CD4-positive, alpha-beta T cell (primary cell): ENCODE data around the gene CAMKK1. TPM values are rescaled to one million over a fixed set of nuclear protein-coding genes. Genes with fewer than 3 reads are reported as not detected.

Source experiments
- ATAC-seq: fragments of 200-7000 bp; cut with Tn5 transposase; one replicate; pipeline ENCODE4 v1.10.0; 2022; ENCODE audit warnings: mild to moderate bottlenecking; ENCODE audit not compliant: poor library complexity
- CTCF ChIA-PET: fragments of 350-600 bp; sonication (Branson Sonifier 250); formaldehyde crosslinking; loops from one replicate; lab custom pipeline; 2021; ENCODE audit warnings: antibody characterized with exemption, inconsistent platforms; lab: Charles Lee
- POLR2A ChIA-PET: fragments of 350-600 bp; sonication (Branson Sonifier 250); formaldehyde crosslinking; loops from one replicate; lab custom pipeline; 2021; ENCODE audit warnings: antibody characterized with exemption, inconsistent platforms; lab: Charles Lee
- DNase-seq, 14 experiments: peaks; one replicate each; pipeline ENCODE4 v3.0.0-alpha.2; 2013 to 2020; ENCODE audit warnings: mixed read lengths in 2 of 14
- H3K27ac ChIP-seq, 2 donors: one replicate each; pipeline versions ENCODE4 v1.5.1 to v1.7.0; 2013; ENCODE audit warnings: low read length in 2 of 2, low read depth in 1 of 2, mild to moderate bottlenecking in 1 of 2
- H3K27me3 ChIP-seq, 2 experiments: 1 replicate in 1 of 2; 2 replicates in 1 of 2; pipeline versions ENCODE4 v1.6.1 to v1.7.0; 2013; ENCODE audit warnings: low read length in 2 of 2, control low read depth in 1 of 2, mild to moderate bottlenecking in 1 of 2, moderate library complexity in 1 of 2; ENCODE audit not compliant: insufficient read depth in 2 of 2, control insufficient read depth in 1 of 2
- H3K36me3 ChIP-seq: one replicate; pipeline ENCODE4 v1.6.1; 2013; ENCODE audit warnings: low read length, control low read depth; ENCODE audit not compliant: insufficient read depth
- H3K4me1 ChIP-seq: one replicate; pipeline ENCODE4 v1.6.1; 2013; ENCODE audit warnings: low read length, control low read depth; ENCODE audit not compliant: insufficient read depth
- H3K4me3 ChIP-seq: one replicate; pipeline ENCODE4 v1.5.1; 2013; ENCODE audit warnings: mild to moderate bottlenecking, low read length, moderate library complexity
- H3K9me3 ChIP-seq, 2 experiments: 1 replicate in 1 of 2; 2 replicates in 1 of 2; pipeline versions ENCODE4 v1.6.1 to v1.7.0; 2013; ENCODE audit warnings: low read length in 2 of 2, mild to moderate bottlenecking in 2 of 2, control low read depth in 1 of 2, moderate library complexity in 1 of 2; ENCODE audit not compliant: control insufficient read depth in 1 of 2, insufficient read depth in 1 of 2
- H3K27ac Mint-ChIP-seq: one replicate; pipeline ENCODE4 v1.8.0; 2020; ENCODE audit warnings: mixed read lengths
- H3K27me3 Mint-ChIP-seq: one replicate; pipeline ENCODE4 v1.8.0; 2021; ENCODE audit warnings: mixed read lengths
- H3K36me3 Mint-ChIP-seq: one replicate; pipeline ENCODE4 v1.8.0; 2021; ENCODE audit warnings: low read depth, mixed read lengths
- H3K4me1 Mint-ChIP-seq: one replicate; pipeline ENCODE4 v1.8.0; 2021; ENCODE audit warnings: low read depth, mixed read lengths
- H3K4me3 Mint-ChIP-seq: one replicate; pipeline ENCODE4 v1.8.0; 2020; ENCODE audit warnings: mild to moderate bottlenecking, mixed read lengths
- H3K9me3 Mint-ChIP-seq: one replicate; pipeline ENCODE4 v1.8.0; 2020; ENCODE audit warnings: mixed read lengths
- CTCF ChIP-seq: fragments of 200-600 bp; IDR thresholded peaks from one replicate; pipeline ENCODE4 v1.8.0; 2022; ENCODE audit warnings: antibody characterized with exemption, mild to moderate bottlenecking
- intact Hi-C, 2 experiments: fragments of 100-400 bp; cut with DNase I in 1 of 2; cut with micrococcal nuclease in 1 of 2; formaldehyde crosslinking; loops; one replicate each; pipeline versions ENCODE4 v1.15.1 to v1.9.0; 2023 to 2025; cut with DNase I, micrococcal nuclease
- total RNA-seq, 174 experiments: library from RNA in 2 of 174; stranded (reverse) in 2 of 174; gene quantifications; one replicate each; pipeline ENCODE4 v1.2.3 and lab custom pipeline; 2021 to 2026

The CAMKK1 gene
- total RNA-seq, 2 experiments from 2014 or later = 4.8 to 4.9 TPM

DNA sequence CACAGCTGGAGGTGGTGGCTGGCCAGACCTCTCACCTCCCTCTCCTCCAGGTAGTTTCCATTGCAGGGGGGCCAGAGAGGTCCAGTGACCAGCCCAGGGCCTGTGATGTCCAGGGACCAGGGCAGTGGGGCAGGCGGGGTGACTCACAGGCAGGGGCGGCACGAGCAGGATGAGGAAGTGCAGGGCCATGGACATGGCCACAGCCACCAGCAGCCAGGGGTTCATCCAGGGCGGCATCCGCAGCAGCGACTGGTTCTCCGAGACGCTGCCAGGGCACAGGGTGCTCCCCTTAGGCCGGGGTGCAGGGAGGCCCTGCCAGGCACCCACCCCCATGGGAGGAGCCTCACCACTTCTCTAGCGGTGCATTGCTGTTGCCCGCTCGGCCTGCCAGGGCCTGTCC is 36.3 kb upstream of the CAMKK1 start:
- ChIA-PET POLR2A (interaction anchor here (0.6 kb wide), 1 partner anchor 437 kb away, joined by 3 read pairs; no protein-coding TSS in a partner anchor), CTCF (interaction anchor here (1.6 kb wide), 1 partner anchor 16 kb away, joined by 3 read pairs; no protein-coding TSS in a partner anchor)
- ATAC-seq = no peak
- no peaks in the 10 kb centered on the region for H3K9me3 Mint-ChIP-seq
- no peak for DNase-seq
- no peak overlapping the region for H3K4me3 Mint-ChIP-seq
- Histone ChIP-seq H3K36me3 (peaks cover 75% of the 10 kb centered on the region), H3K9me3 (no peaks in the 10 kb centered on the region), H3K27ac (peak overlapping the region in 1 of 2 donors; percentile 35), H3K27me3 (no peaks in the 10 kb centered on the region), H3K4me3 (no peak overlapping the region), H3K4me1 (no peaks in the 10 kb centered on the region)
- no peaks in the 10 kb centered on the region for H3K27me3 Mint-ChIP-seq
- peaks cover 82% of the 10 kb centered on the region for H3K36me3 Mint-ChIP-seq
- peak overlapping the region; percentile 33 for H3K27ac Mint-ChIP-seq
- intact Hi-C loops = no loop called here
- TF ChIP-seq CTCF = no peak
- H3K4me1 Mint-ChIP-seq = no peaks in the 10 kb centered on the region

GRCh38 chr17:3928406-3928805 is 35.6 kb upstream of the CAMKK1 start:
- DNase-seq (no peak), ATAC-seq (no peak)
- no peaks in the 10 kb centered on the region for H3K27me3 ChIP-seq
- Mint-ChIP-seq H3K36me3 (peaks cover 77% of the 10 kb centered on the region), H3K9me3 (no peaks in the 10 kb centered on the region), H3K27ac (no peak overlapping the region), H3K4me1 (no peaks in the 10 kb centered on the region), H3K4me3 (no peak overlapping the region), H3K27me3 (no peaks in the 10 kb centered on the region)
- no peak for TF ChIP-seq CTCF
- ChIA-PET CTCF (interaction anchor here (1.6 kb wide), 1 partner anchor 15 kb away, joined by 3 read pairs; no protein-coding TSS in a partner anchor), POLR2A (no interaction called here)
- H3K4me1 ChIP-seq = no peaks in the 10 kb centered on the region
- intact Hi-C loops = no loop called here
- peak overlapping the region in 1 of 2 donors; percentile 35 for H3K27ac ChIP-seq
- H3K9me3 ChIP-seq = no peaks in the 10 kb centered on the region
- no peak overlapping the region for H3K4me3 ChIP-seq
- H3K36me3 ChIP-seq = peaks cover 73% of the 10 kb centered on the region

- Mint-ChIP-seq H3K27ac (no peak overlapping the region), H3K4me3 (no peak overlapping the region), H3K36me3 (peaks cover 73% of the 10 kb centered on the region), H3K9me3 (no peaks in the 10 kb centered on the region), H3K4me1 (no peaks in the 10 kb centered on the region), H3K27me3 (no peaks in the 10 kb centered on the region)
- no peak for TF ChIP-seq CTCF
- peak overlapping the region in 1 of 2 donors; percentile 21 for H3K27ac ChIP-seq
- no peak for DNase-seq
- no peaks in the 10 kb centered on the region for H3K27me3 ChIP-seq
- no peaks in the 10 kb centered on the region for H3K4me1 ChIP-seq
- ChIA-PET CTCF (interaction anchor here (1.6 kb wide), 1 partner anchor 15 kb away, joined by 3 read pairs; no protein-coding TSS in a partner anchor), POLR2A (no interaction called here)
- ATAC-seq = no peak
- intact Hi-C loops = no loop called here
- H3K36me3 ChIP-seq = peaks cover 70% of the 10 kb centered on the region
- H3K9me3 ChIP-seq = no peaks in the 10 kb centered on the region
- H3K4me3 ChIP-seq = no peak overlapping the region
Measured at GRCh38 chr17:3927628-3928340, 34.9 kb upstream of the CAMKK1 start.
